GM06990 (cell line): Measurements from ENCODE around the gene DYRK3.

ENCODE experiments used
- DNase-seq: peaks from one replicate; pipeline ENCODE4 v3.0.0-alpha.2; 2011; ENCODE audit not compliant: insufficient read length; ENCODE audit errors: extremely low read depth
- H3K27me3 ChIP-seq: replicated peaks from 2 replicates; pipeline ENCODE4 v1.6.0; 2011; ENCODE audit warnings: low read length; ENCODE audit not compliant: control insufficient read depth, insufficient read depth
- H3K36me3 ChIP-seq: 2 replicates; pipeline ENCODE4 v1.5.1; 2011; ENCODE audit warnings: low read length; ENCODE audit not compliant: control insufficient read depth, insufficient read depth
- H3K4me3 ChIP-seq: replicated peaks from 2 replicates; pipeline ENCODE4 v1.5.1; 2011; ENCODE audit warnings: low read depth, mild to moderate bottlenecking, control low read depth, low read length
- TF ChIP-seq, protein P1 (sequence below): IDR thresholded peaks from 2 replicates; pipeline ENCODE4 v1.5.1; 2011; ENCODE audit warnings: low read length, control low read depth, mild to moderate bottlenecking, inconsistent platforms; ENCODE audit not compliant: insufficient read depth, poor library complexity, severe bottlenecking

Gene DYRK3

DNA sequence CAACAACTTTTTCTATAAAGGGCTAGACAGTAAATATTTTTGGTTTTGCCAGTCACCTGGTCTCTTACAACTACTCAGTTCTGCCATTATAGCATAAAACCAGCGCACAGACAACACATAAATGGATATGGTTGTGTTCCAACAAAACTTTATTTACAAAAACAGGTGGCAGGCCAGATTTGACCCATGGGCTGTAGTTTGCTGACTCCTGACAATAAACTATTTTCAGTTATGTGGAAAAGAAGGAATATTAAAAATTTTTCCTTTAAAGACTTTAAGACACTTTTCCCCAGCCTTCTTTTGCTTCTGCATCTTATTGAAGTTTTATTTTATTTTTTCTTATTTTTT is 39.0 kb upstream of the DYRK3 start:
- DNase-seq, result no peak
- H3K4me3 ChIP-seq, result no peak overlapping the region
- H3K36me3 ChIP-seq, result peaks cover 43% of the 10 kb centered on the region
- TF ChIP-seq, protein P1, sequence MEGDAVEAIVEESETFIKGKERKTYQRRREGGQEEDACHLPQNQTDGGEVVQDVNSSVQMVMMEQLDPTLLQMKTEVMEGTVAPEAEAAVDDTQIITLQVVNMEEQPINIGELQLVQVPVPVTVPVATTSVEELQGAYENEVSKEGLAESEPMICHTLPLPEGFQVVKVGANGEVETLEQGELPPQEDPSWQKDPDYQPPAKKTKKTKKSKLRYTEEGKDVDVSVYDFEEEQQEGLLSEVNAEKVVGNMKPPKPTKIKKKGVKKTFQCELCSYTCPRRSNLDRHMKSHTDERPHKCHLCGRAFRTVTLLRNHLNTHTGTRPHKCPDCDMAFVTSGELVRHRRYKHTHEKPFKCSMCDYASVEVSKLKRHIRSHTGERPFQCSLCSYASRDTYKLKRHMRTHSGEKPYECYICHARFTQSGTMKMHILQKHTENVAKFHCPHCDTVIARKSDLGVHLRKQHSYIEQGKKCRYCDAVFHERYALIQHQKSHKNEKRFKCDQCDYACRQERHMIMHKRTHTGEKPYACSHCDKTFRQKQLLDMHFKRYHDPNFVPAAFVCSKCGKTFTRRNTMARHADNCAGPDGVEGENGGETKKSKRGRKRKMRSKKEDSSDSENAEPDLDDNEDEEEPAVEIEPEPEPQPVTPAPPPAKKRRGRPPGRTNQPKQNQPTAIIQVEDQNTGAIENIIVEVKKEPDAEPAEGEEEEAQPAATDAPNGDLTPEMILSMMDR, result no peak
- H3K27me3 ChIP-seq, result no peaks in the 10 kb centered on the region

- DNase-seq, result no peak
- TF ChIP-seq, protein P1, result no peak
- peaks cover 44% of the 10 kb centered on the region for H3K36me3 ChIP-seq
- no peak overlapping the region for H3K4me3 ChIP-seq
- no peaks in the 10 kb centered on the region for H3K27me3 ChIP-seq
These were observed 34.8 kb upstream of the DYRK3 start for GRCh38 chr1:206600527-206600926.

DNA sequence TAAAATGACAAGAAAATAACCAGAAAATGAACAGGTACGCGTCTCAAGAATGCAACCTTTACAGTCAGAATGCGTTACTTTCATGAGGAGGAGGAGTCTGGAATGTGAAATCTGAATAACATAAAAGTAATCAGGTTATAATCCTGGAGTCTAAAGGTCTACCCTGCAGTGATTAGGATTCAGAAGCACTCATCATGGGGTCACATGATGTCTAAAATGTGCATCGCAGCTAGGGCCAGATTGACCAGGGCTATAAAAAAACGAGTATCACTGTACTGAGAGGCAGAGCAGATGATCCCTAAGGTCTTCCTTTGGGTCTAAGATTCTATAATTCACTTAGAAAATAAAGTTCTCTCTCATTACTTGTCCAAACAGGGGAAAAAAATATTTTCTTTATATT is 30.5 kb upstream of the DYRK3 start:
- Histone ChIP-seq H3K27me3 (no peaks in the 10 kb centered on the region), H3K36me3 (peaks cover 26% of the 10 kb centered on the region), H3K4me3 (no peak overlapping the region)
- TF ChIP-seq, protein P1, result no peak
- no peak for DNase-seq

DNA sequence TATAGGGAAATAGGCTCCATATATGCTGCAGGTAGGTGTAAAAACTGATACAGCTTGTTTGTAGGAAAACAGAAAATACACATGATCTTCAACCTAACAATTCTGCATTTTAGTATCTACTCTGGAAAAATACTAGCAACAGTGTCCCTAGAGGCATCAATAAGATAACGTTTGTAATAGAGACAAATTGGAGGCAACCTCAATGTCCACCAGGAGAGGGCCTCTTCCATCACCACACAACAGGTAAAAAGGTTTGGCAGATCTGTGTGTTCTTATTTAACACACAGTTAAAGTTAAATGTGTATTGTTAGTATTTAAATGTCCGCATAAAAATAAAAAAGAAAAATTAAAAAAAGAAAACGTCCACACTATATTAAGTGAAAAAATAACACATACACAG is 28.5 kb upstream of the DYRK3 start:
- DNase-seq, result no peak
- no peaks in the 10 kb centered on the region for H3K27me3 ChIP-seq
- no peak overlapping the region for H3K4me3 ChIP-seq
- H3K36me3 ChIP-seq, result peaks cover 16% of the 10 kb centered on the region
- TF ChIP-seq, protein P1, result peak; percentile 60

GRCh38 chr1:206608108-206608698 is 27.1 kb upstream of the DYRK3 start:
- DNase-seq, result no peak
- Histone ChIP-seq H3K27me3 (no peaks in the 10 kb centered on the region), H3K4me3 (peak overlapping the region; percentile 37; the same call in 1 of the 2 replicates), H3K36me3 (peaks cover 7% of the 10 kb centered on the region)
- TF ChIP-seq, protein P1, result peak; percentile 94
